Type B pancreatic cell (in vitro differentiated cells): Measurements from ENCODE around the gene PROSER3. TPM values are rescaled to one million over a fixed set of nuclear protein-coding genes. Genes with fewer than 3 reads are reported as not detected.

ENCODE experiments used
- DNase-seq: peaks from one replicate; pipeline ENCODE4 v3.0.0; 2021; ENCODE audit warnings: mixed read lengths; ENCODE audit not compliant: unreplicated experiment; ENCODE audit errors: extremely low spot score
- H3K27ac Mint-ChIP-seq: 2 replicates; pipeline ENCODE4 v1.8.0; 2021; ENCODE audit warnings: mild to moderate bottlenecking, mixed read lengths
- H3K27me3 Mint-ChIP-seq: 2 replicates; pipeline ENCODE4 v1.8.0; 2021; ENCODE audit warnings: mixed read lengths
- H3K36me3 Mint-ChIP-seq: 2 replicates; pipeline ENCODE4 v1.8.0; 2021; ENCODE audit warnings: mixed read lengths
- H3K4me1 Mint-ChIP-seq: one replicate; pipeline ENCODE4 v1.8.0; 2021; ENCODE audit warnings: mixed read lengths; ENCODE audit not compliant: unreplicated experiment
- H3K4me3 Mint-ChIP-seq: 2 replicates; pipeline ENCODE4 v1.8.0; 2021; ENCODE audit warnings: mild to moderate bottlenecking, mixed read lengths
- H3K9me3 Mint-ChIP-seq: 2 replicates; pipeline ENCODE4 v1.8.0; 2021; ENCODE audit warnings: mixed read lengths
- CTCF ChIP-seq: fragments of 200-600 bp; sonication (generic); conservative IDR thresholded peaks from 2 replicates; pipeline ENCODE4 v1.5.0; 2021; ENCODE audit warnings: antibody characterized with exemption, mild to moderate bottlenecking
- total RNA-seq: library from RNA; stranded (reverse); gene quantifications from 2 replicates; pipeline ENCODE4 v1.2.1, GENCODE V29; 2021; ENCODE audit warnings: low replicate concordance

The PROSER3 gene
- total RNA-seq, 1 donor from 2014 or later, result 48.0 TPM

- Mint-ChIP-seq H3K27me3 (no peaks in the 10 kb centered on the region), H3K36me3 (no peaks in the 10 kb centered on the region), H3K27ac (no peak overlapping the region), H3K4me3 (no peak overlapping the region), H3K9me3 (no peaks in the 10 kb centered on the region), H3K4me1 (peaks cover 9% of the 10 kb centered on the region)
- no peak for TF ChIP-seq CTCF
- DNase-seq, result no peak
These were observed 44.0 kb upstream of the PROSER3 start for GRCh38 chr19:35713904-35714495.

GRCh38 chr19:35714601-35715354, 43.2 kb upstream of the PROSER3 start:
- no peaks in the 10 kb centered on the region for H3K36me3 Mint-ChIP-seq
- peak overlapping the region; percentile 23 for H3K27ac Mint-ChIP-seq
- no peak for DNase-seq
- H3K27me3 Mint-ChIP-seq, result no peaks in the 10 kb centered on the region
- TF ChIP-seq CTCF, result peak; percentile 28
- peak overlapping the region; percentile 76 for H3K4me3 Mint-ChIP-seq
- H3K9me3 Mint-ChIP-seq, result no peaks in the 10 kb centered on the region
- H3K4me1 Mint-ChIP-seq, result peaks cover 13% of the 10 kb centered on the region

GRCh38 chr19:35715355-35715809, 42.6 kb upstream of the PROSER3 start:
- Mint-ChIP-seq H3K9me3 (no peaks in the 10 kb centered on the region), H3K4me3 (peak overlapping the region; percentile 93), H3K36me3 (no peaks in the 10 kb centered on the region), H3K27me3 (no peaks in the 10 kb centered on the region), H3K27ac (no peak overlapping the region), H3K4me1 (peaks cover 13% of the 10 kb centered on the region)
- no peak for TF ChIP-seq CTCF
- no peak for DNase-seq

- Mint-ChIP-seq H3K36me3 (no peaks in the 10 kb centered on the region), H3K27ac (peak overlapping the region; percentile 86), H3K9me3 (no peaks in the 10 kb centered on the region), H3K4me3 (peak overlapping the region; percentile 93), H3K27me3 (no peaks in the 10 kb centered on the region), H3K4me1 (peaks cover 13% of the 10 kb centered on the region)
- no peak for DNase-seq
- no peak for TF ChIP-seq CTCF
These were observed 41.8 kb upstream of the PROSER3 start for GRCh38 chr19:35715981-35716800.

GRCh38 chr19:35716801-35717664, 40.9 kb upstream of the PROSER3 start:
- no peaks in the 10 kb centered on the region for H3K9me3 Mint-ChIP-seq
- peaks cover 13% of the 10 kb centered on the region for H3K4me1 Mint-ChIP-seq
- peak overlapping the region; percentile 86 for H3K27ac Mint-ChIP-seq
- H3K36me3 Mint-ChIP-seq, result no peaks in the 10 kb centered on the region
- peak; percentile 93 for TF ChIP-seq CTCF
- no peaks in the 10 kb centered on the region for H3K27me3 Mint-ChIP-seq
- peak overlapping the region; percentile 93 for H3K4me3 Mint-ChIP-seq
- DNase-seq, result peak; percentile 90
